ENCODE results near the gene SERPINB8. TPM values are rescaled to one million over a fixed set of nuclear protein-coding genes. Genes with fewer than 3 reads are reported as not detected.

SERPINB8 gene
- total and polyA plus RNA-seq, 10 donors = 4.6 to 23.4 (median 14.5) TPM

DNA sequence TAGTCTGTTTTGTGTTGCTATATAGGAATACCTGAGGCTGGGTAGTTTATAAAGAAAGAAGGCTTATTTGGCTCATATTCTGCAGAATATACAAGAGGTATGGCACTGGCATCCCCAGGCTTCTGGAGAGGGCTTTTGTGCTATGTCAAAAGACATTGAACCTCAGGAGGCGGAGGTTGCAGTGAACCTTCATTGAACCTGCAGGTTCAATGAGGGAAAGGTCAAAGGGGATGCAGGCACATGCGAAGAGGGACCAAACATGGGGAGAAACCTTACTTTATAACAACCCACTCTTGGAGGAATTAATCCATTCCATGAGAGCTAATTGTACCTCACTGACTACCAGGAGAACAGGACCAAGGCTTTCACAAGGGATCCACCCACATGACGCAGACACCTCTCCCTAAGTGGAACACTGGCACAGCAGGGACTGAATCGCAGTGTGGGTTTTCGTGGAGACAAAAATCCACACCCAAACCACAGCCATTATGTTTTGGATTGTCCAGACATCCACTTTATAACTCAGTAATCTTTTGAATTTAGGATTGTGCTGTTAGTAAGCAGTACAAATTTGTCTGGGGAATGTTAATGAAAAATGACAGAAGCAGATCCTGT is 4.1 kb upstream of the SERPINB8 start:
- intact Hi-C loops (cut with DNase I; ENCODE audit: low total_unique reads) = no loop called here
- WGBS, 5 donors = 84 to 95% (median 87%) methylated on average over 5 of the region's 5 CpGs
- peaks cover 4 to 26% (median 8%) of the 10 kb centered on the region in 6 donors for H3K4me1 ChIP-seq
- no peak for DNase-seq
- no peaks in the 10 kb centered on the region for H3K36me3 ChIP-seq
- H3K9me3 ChIP-seq = no peaks in the 10 kb centered on the region
- TF ChIP-seq POLR2A (IDR thresholded peaks at IDR 0.05) = no peak
- TF ChIP-seq POLR2AphosphoS5 (IDR thresholded peaks at IDR 0.05) = no peak
- TF ChIP-seq, protein P1, sequence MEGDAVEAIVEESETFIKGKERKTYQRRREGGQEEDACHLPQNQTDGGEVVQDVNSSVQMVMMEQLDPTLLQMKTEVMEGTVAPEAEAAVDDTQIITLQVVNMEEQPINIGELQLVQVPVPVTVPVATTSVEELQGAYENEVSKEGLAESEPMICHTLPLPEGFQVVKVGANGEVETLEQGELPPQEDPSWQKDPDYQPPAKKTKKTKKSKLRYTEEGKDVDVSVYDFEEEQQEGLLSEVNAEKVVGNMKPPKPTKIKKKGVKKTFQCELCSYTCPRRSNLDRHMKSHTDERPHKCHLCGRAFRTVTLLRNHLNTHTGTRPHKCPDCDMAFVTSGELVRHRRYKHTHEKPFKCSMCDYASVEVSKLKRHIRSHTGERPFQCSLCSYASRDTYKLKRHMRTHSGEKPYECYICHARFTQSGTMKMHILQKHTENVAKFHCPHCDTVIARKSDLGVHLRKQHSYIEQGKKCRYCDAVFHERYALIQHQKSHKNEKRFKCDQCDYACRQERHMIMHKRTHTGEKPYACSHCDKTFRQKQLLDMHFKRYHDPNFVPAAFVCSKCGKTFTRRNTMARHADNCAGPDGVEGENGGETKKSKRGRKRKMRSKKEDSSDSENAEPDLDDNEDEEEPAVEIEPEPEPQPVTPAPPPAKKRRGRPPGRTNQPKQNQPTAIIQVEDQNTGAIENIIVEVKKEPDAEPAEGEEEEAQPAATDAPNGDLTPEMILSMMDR (IDR thresholded peaks at IDR 0.05 in 8 of 11, conservative IDR thresholded peaks at IDR 0.05 in 3 of 11) = no peak
- H3K27ac ChIP-seq = no peak overlapping the region
- H3K27me3 ChIP-seq (replicated peaks in 1 of 7) = no peaks in the 10 kb centered on the region
- no peak overlapping the region for H3K4me3 ChIP-seq

DNA sequence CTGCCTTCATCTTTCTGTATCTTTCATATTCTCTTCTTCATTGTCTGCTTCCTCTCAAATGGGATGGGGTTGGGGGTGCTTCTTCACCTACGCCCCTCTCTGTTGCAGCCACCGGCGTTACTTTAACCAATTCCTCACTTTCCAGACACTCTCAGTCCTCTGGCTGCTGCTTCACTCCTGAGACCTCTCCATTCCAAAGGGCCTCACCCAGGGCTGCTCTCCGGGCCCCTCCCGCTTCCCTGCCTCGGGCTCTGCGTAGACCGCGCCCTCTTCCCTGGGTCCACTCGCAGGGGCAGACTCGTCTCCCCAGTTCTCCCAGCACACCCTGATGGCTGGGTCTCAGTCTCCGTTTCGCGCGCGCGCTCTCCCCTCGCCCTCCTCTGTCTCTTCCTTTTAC is 926 bp downstream of the SERPINB8 start:
- intact Hi-C loops (cut with DNase I; ENCODE audit: low total_unique reads) = no loop called here
- TF ChIP-seq POLR2A (IDR thresholded peaks at IDR 0.05) (no peak), POLR2AphosphoS5 (IDR thresholded peaks at IDR 0.05) (no peak)
- TF ChIP-seq, protein P1 (IDR thresholded peaks at IDR 0.05 in 8 of 11, conservative IDR thresholded peaks at IDR 0.05 in 3 of 11) = no peak
- H3K4me1 ChIP-seq = peaks cover 15 to 54% (median 30%) of the 10 kb centered on the region in 6 donors

DNA sequence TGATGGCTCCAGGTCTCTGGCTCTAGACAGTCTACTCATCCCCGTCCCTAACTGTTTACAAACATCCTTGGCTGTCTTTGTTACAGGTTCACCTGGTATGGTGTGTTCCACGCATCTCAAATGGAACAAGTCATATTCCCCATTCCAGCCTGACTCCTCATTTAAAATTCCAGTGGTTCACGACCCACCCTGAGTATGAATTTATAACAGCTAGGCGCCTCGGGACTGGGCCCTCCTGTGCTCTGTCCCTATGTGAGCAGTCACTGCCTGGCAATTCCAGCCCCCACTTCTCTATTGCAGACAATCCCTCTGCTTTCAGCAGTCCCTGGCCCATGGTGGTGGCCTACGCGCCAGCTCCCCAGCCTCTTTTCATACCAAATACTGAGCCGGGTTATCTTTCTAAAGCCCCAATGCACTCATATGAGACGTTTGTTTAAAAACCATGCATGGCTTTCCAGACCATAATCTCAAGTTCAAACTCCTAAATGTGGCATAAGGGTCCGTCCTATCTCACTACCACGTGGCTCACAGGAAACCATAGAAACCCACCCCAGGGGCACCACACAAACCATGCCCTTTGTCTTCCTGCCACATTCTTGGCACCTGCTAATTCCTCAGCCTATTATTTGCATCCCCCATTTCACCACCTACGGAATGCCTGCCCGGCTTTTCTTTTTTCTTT is 1.6 kb downstream of the SERPINB8 start:
- Histone ChIP-seq H3K27me3 (replicated peaks in 1 of 7) (no peaks in the 10 kb centered on the region), H3K4me1 (peaks cover 15 to 60% (median 36%) of the 10 kb centered on the region in 6 donors), H3K36me3 (no peaks in the 10 kb centered on the region), H3K4me3 (peak overlapping the region in 5 of 8 donors; percentile 71 to 89 (median 85)), H3K9me3 (no peaks in the 10 kb centered on the region), H3K27ac (peak overlapping the region in 7 of 8 donors; percentile 95 to 99 (median 98))
- intact Hi-C loops (cut with DNase I; ENCODE audit: low total_unique reads) = no loop called here
- WGBS, 5 donors = 50 to 74% (median 62%) methylated on average over 13 of the region's 13 CpGs
- no peak for TF ChIP-seq POLR2A (IDR thresholded peaks at IDR 0.05)
- TF ChIP-seq, protein P1 (IDR thresholded peaks at IDR 0.05 in 8 of 11, conservative IDR thresholded peaks at IDR 0.05 in 3 of 11) = no peak
- TF ChIP-seq POLR2AphosphoS5 (IDR thresholded peaks at IDR 0.05) = no peak
- no peak for DNase-seq

More for the DNA sequence above, 926 bp downstream of the SERPINB8 start:
- Histone ChIP-seq H3K4me3 (peak overlapping the region; percentile 71 to 90 (median 85)), H3K36me3 (no peaks in the 10 kb centered on the region), H3K27me3 (replicated peaks in 1 of 7) (no peaks in the 10 kb centered on the region), H3K27ac (peak overlapping the region; percentile 95 to 99 (median 98)), H3K9me3 (no peaks in the 10 kb centered on the region)
- 31 to 42% (median 37%) methylated on average over 18 of the region's 18 CpGs for WGBS, 5 donors
- peak; percentile 84 for DNase-seq

DNA sequence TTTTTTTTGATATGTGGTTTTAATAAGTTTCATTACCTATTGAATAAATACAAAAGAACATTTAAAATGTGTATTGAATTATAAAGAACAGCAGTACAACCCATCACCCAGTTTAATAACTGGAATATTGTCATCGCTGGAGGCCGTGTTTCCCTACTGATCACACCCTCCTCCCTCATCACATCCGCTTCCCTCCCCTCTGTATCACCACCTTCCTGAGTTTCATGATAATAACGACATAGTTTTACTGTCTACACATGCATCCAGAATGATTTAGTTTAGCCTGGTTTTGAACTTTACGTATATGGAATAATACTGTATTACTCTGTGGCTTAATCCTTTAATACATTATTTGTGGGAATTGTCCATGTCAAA is 2.1 kb downstream of the SERPINB8 start:
- TF ChIP-seq POLR2A (IDR thresholded peaks at IDR 0.05) = no peak
- TF ChIP-seq, protein P1 (IDR thresholded peaks at IDR 0.05 in 8 of 11, conservative IDR thresholded peaks at IDR 0.05 in 3 of 11) = no peak
- TF ChIP-seq POLR2AphosphoS5 (IDR thresholded peaks at IDR 0.05) = no peak
- intact Hi-C loops (cut with DNase I; ENCODE audit: low total_unique reads) = no loop called here
- DNase-seq = no peak
- Histone ChIP-seq H3K27ac (peak overlapping the region in 1 of 8 donors; percentile 99), H3K4me1 (peaks cover 15 to 66% (median 39%) of the 10 kb centered on the region in 6 donors), H3K4me3 (no peak overlapping the region), H3K9me3 (no peaks in the 10 kb centered on the region), H3K27me3 (replicated peaks in 1 of 7) (no peaks in the 10 kb centered on the region), H3K36me3 (no peaks in the 10 kb centered on the region)
- WGBS, 5 donors = 44 to 73% (median 65%) methylated on average over 5 of the region's 5 CpGs

Data from spleen (tissue), 11 donors.